IPS DF 6.9 (cell line): Measurements from ENCODE around the gene RNF212.

ENCODE experiments used
- DNase-seq: peaks from one replicate; pipeline ENCODE4 v3.0.0-alpha.2; 2013; ENCODE audit warnings: low read depth, low spot score
- H3K27ac ChIP-seq: one replicate; pipeline ENCODE4 v1.5.1; 2013; ENCODE audit warnings: low read length, control low read depth
- H3K27me3 ChIP-seq: 2 replicates; pipeline ENCODE4 v1.6.1; 2013; ENCODE audit warnings: mild to moderate bottlenecking, low read length; ENCODE audit not compliant: control insufficient read depth, insufficient read depth
- H3K36me3 ChIP-seq: 2 replicates; pipeline ENCODE4 v1.6.1; 2013; ENCODE audit warnings: low read length; ENCODE audit not compliant: control insufficient read depth, insufficient read depth
- H3K4me1 ChIP-seq: 2 replicates; pipeline ENCODE4 v1.6.1; 2013; ENCODE audit warnings: low read length; ENCODE audit not compliant: control insufficient read depth, insufficient read depth
- H3K4me3 ChIP-seq: 2 replicates; pipeline ENCODE4 v1.5.1; 2013; ENCODE audit warnings: mild to moderate bottlenecking, low read length
- H3K9me3 ChIP-seq: 2 replicates; pipeline ENCODE4 v1.6.1; 2013; ENCODE audit warnings: low read length, inconsistent platforms; ENCODE audit not compliant: control insufficient read depth, insufficient read depth
- WGBS: extraction: QIAGEN DNeasy Blood & Tissue Kit; methylation state at CpG from one replicate; pipeline ENCODE4 v1.1.7; 2013; ENCODE audit warnings: mixed read lengths, missing lambda C conversion rate; ENCODE audit not compliant: insufficient read length, insufficient coverage; 5-methylcytosine and 5-hydroxymethylcytosine counted together

Gene RNF212

DNA sequence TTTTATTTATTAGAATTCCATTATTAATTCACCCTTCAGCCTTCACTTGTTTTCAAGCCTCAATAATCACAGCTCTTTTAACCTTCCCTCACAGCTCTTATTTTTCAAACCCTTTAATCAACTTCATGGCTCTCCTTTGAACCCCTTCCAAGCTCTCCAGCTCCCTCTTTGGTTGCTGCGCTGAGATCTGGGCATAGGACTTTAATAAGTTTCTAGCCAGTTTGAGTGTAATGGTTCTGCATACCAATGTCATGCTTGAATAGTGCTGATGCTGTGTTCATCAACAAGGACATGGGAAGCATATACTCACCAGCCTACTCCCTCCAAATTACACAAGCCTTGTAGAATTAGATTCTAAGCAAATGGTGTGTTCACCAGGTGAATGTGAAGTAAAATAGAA, 3.5 kb upstream of the RNF212 start:
- WGBS: no CpG with 5 or more reads among the region's 1 CpG
- Histone ChIP-seq H3K27me3 (no peaks in the 10 kb centered on the region; the same call in 1 of the 2 replicates), H3K27ac (no peak overlapping the region), H3K9me3 (no peaks in the 10 kb centered on the region), H3K4me1 (no peaks in the 10 kb centered on the region), H3K36me3 (no peaks in the 10 kb centered on the region), H3K4me3 (no peak overlapping the region)
- DNase-seq: no peak

DNA sequence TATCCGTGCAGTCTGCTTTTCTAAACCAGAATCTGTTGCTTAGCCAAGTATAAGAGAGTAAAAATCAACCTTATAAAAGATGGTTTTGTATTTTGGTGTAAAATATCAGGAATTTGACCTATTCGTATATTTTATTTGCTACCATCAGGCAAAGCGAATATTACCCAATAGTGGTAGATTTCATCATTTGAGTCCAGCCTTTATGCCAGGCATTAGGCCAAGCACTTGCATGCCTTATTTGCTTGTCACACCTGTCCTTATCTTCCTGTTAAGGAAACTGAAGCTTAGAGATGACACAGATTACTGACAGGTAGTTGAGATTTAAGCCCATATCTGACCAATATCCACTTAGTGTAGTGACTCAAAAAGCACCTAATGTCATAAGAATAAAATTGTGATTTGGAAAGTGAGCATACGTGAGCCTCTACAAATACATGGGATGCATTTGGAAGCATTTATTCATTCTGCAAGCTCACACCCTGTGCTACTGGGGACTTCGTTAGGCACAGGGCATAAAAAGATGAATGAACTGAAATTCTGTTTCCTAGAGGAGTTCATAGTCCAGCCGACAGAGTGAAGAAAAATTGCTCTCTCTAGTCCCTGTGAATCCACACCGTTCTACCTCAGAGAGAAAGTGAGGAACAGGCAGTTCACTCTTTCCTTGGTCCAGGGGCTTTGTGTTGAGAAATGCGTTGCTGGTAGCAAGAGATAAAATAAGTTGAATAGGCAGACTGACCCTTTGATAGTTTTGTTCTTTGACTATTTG, 2.3 kb upstream of the RNF212 start:
- Histone ChIP-seq H3K9me3 (no peaks in the 10 kb centered on the region), H3K36me3 (no peaks in the 10 kb centered on the region), H3K4me3 (no peak overlapping the region), H3K27ac (no peak overlapping the region), H3K4me1 (no peaks in the 10 kb centered on the region), H3K27me3 (no peaks in the 10 kb centered on the region; the same call in 1 of the 2 replicates)
- no peak for DNase-seq
- no CpG with 5 or more reads among the region's 8 CpGs for WGBS

DNA sequence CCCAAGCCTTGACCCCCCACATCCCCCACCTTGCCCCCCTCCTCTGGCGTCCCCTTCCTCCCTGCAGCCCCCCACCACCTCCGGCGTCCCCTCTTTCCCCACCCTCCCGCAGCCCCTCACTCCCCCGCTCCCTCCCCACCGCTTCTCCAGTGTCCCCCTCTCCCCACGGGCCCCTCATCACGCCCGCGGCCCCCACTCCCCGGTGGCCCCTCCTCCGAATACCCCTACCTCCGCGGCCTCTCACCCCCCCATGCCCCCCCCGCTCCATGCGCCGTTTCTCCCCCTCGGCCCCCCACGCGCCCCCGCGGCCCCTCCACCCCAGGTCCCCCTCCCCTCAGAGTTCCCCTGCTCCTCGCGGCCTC, 562 bp downstream of the RNF212 start:
- no peak for DNase-seq
- Histone ChIP-seq H3K27ac (no peak overlapping the region), H3K9me3 (no peaks in the 10 kb centered on the region), H3K36me3 (no peaks in the 10 kb centered on the region), H3K27me3 (no peaks in the 10 kb centered on the region; the same call in 1 of the 2 replicates), H3K4me1 (no peaks in the 10 kb centered on the region), H3K4me3 (no peak overlapping the region)
- no CpG with 5 or more reads among the region's 24 CpGs for WGBS

DNA sequence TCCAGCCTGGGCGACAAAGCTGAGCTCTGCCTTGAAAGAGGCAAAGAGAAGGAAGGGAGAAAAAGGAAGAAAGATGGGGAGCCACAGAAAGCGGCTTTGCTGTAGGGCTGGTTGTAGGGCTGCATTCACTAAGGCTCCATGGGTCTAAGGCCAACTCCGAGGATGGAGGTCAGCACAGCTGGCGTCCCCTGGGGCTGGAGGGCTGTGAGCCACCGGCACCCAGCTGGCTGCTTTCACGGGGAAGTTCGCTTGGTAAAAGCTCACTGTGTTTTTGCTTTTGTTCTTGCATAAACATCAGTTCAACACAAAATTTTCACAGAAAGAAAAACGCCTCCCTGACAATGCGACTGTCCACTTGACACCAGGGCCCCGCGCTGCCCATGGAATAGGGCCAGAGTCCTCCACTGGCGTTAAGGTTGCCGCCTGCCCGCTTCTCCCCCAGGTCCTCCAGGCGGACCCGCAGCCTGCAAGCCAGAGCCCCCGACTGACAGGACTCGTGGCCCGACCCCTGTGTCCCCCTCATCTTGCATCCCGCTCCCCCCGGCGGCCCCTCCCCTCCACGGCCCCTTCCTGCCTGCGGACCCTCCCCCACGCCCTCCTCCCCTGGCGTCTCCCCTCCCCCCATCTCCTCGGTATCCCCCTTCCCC, 1.1 kb downstream of the RNF212 start:
- Histone ChIP-seq H3K27me3 (no peaks in the 10 kb centered on the region; the same call in 1 of the 2 replicates), H3K27ac (no peak overlapping the region), H3K9me3 (no peaks in the 10 kb centered on the region), H3K4me1 (no peaks in the 10 kb centered on the region), H3K36me3 (no peaks in the 10 kb centered on the region), H3K4me3 (no peak overlapping the region)
- no peak for DNase-seq
- WGBS: no CpG with 5 or more reads among the region's 27 CpGs

DNA sequence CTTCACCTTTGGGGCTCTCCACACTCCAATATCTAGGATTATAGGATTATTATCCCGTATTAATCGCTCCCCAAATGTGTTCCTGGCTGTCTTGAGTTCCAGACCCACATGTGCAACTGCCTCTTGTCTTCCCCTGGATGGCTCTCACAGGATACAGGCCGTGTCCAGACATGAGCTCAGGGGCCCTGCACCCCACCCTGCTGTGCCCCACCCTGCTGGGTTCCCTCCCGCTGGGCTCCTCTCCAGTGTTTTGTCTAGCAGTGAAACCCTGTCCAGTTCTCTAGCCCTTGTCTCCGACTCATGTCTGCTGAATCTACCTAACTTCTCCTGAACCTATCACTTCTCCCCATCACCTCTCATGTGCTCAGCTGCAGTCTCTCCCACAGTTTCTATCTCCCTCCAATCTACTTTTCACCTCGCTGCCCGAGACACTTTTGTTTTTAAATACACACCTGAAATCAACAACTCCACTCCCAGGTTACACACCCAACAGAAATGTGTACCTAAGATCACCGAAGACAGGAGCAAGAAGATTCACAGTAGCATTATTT, 2.0 kb downstream of the RNF212 start:
- WGBS: no CpG with 5 or more reads among the region's 8 CpGs
- Histone ChIP-seq H3K27ac (no peak overlapping the region), H3K36me3 (no peaks in the 10 kb centered on the region)

DNA sequence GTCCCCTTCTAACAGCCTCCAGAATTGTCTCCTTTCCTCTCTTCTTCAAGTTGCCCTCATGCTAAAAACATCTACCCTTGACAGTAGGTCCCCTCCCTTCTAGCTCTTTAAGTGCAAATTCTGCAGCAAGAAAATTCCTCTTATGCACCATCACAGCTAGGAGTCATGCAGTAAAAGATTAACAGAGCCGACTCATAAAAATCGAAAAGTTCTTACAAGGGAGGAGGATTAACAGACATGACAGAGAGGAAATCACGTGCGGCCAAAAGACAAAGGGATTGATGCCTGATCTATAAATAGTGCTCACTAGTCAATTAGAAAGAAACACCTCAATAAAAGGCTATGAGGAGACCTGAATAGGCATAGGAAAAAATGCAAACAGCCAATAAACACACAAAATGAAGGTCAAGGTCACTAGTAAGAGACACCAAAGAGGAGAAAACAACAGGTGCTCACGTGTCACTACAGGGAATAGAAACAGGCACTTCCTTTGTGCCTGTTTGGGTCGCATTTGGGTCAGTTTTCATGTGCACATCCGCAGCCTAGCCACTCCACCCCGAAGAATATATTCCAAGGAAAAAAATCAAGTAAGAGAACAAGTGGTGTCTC, 3.4 kb downstream of the RNF212 start:
- Histone ChIP-seq H3K9me3 (no peaks in the 10 kb centered on the region), H3K27ac (no peak overlapping the region), H3K36me3 (no peaks in the 10 kb centered on the region), H3K4me1 (no peaks in the 10 kb centered on the region), H3K27me3 (no peaks in the 10 kb centered on the region; the same call in 1 of the 2 replicates), H3K4me3 (no peak overlapping the region)
- DNase-seq: no peak
- WGBS: no CpG with 5 or more reads among the region's 8 CpGs

More for the DNA sequence above, 2.0 kb downstream of the RNF212 start:
- H3K4me3 ChIP-seq: no peak overlapping the region
- H3K27me3 ChIP-seq: no peaks in the 10 kb centered on the region; the same call in 1 of the 2 replicates
- H3K4me1 ChIP-seq: no peaks in the 10 kb centered on the region
- DNase-seq: no peak
- no peaks in the 10 kb centered on the region for H3K9me3 ChIP-seq

DNA sequence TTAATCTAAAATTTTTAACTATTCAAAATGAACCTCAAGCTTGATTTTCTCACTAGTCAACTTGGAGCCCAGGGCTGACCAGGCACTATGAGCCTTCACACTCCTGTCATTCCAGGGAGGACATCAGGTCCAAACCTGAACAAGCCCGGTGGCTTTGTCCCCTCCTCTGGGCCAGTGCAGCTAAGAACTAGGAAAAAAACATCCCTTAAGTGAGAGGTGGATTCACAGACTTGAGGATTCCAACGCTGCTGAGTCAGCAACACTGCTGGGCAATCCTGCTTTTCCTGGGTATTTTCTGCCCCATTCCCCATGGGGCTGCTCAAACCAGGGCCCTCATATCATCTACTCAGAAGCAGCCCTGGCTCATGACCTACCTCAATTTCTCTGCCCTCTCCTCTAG, 4.0 kb downstream of the RNF212 start:
- Histone ChIP-seq H3K27me3 (no peaks in the 10 kb centered on the region; the same call in 1 of the 2 replicates), H3K4me3 (no peak overlapping the region), H3K4me1 (no peaks in the 10 kb centered on the region), H3K36me3 (no peaks in the 10 kb centered on the region), H3K9me3 (no peaks in the 10 kb centered on the region), H3K27ac (no peak overlapping the region)
- no CpG with 5 or more reads among the region's 2 CpGs for WGBS
- no peak for DNase-seq

DNA sequence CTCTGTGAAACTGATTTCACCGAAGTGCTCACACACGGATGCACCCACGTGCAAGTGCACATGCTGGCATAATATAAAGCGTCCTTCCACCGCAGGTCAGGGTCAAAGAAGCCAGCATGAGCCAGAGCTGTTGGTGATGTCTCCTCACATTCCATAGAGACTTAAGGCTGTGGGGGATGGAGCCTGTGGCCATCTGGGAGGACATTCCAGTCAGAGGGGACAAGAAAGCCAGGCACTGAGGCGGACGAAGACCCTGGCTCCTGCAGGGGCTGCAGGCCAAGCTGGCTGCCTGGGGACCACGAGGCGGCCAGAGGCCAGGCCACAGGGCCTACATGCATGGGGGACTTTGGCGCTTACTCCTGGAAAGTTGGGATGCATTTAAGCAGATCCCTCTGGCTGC, 7.7 kb downstream of the RNF212 start:
- DNase-seq: no peak
- no peak overlapping the region for H3K27ac ChIP-seq
- WGBS: no CpG with 5 or more reads among the region's 10 CpGs
- H3K4me3 ChIP-seq: no peak overlapping the region
- H3K4me1 ChIP-seq: no peaks in the 10 kb centered on the region
- H3K27me3 ChIP-seq: no peaks in the 10 kb centered on the region
- H3K9me3 ChIP-seq: no peaks in the 10 kb centered on the region
- H3K36me3 ChIP-seq: no peaks in the 10 kb centered on the region

DNA sequence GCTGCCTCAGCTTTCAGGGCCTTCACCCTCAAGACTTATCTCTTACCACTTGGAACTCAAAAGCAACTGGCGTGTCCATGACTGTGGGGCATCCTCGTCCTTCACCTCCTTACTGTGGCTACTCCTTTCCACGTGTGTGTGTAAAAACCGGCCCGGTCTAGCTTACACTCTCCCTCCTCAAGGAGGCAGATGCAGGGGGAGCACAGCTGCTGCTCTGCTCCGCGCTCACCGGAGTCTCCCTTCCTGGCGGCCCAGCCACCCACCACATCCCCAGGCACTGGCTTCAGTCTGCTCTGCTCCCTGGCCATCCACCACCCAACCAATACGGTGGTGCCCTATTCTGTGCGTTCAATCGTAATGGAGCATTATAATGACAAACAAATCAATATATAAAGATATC, 8.3 kb downstream of the RNF212 start:
- Histone ChIP-seq H3K4me1 (no peaks in the 10 kb centered on the region), H3K27ac (no peak overlapping the region), H3K36me3 (no peaks in the 10 kb centered on the region), H3K4me3 (no peak overlapping the region), H3K9me3 (no peaks in the 10 kb centered on the region), H3K27me3 (no peaks in the 10 kb centered on the region)
- WGBS: no CpG with 5 or more reads among the region's 12 CpGs
- no peak for DNase-seq

DNA sequence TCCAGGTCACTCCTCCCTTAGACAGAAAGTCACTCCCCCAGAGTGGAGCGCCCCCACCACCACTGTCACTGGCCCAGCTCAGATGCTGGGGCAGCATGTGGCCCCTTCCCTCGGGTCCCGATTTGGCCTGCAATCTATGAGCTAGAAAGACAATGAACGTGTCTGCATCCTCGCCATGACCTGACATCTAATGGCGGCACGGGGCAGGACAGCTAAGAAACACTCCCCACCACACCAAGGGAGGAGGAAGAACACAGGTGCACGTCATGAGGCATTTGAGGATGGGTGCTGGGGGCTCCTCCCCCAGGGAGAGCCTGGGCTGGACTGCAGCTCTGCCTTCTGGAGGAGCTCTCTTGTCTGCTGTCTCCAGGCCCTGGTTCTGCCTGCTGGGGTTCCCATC, 8.7 kb downstream of the RNF212 start:
- Histone ChIP-seq H3K36me3 (no peaks in the 10 kb centered on the region), H3K4me1 (no peaks in the 10 kb centered on the region), H3K27ac (no peak overlapping the region), H3K9me3 (no peaks in the 10 kb centered on the region), H3K27me3 (no peaks in the 10 kb centered on the region), H3K4me3 (no peak overlapping the region)
- no CpG with 5 or more reads among the region's 8 CpGs for WGBS
- DNase-seq: no peak
